SK-N-SH treated with all-trans-retinoic acid at 6 μM for 48 hours (cell line): ENCODE results near the gene CHST7.

Source experiments
- ISL1 ChIP-seq: fragments of 250-450 bp; sonication (Bioruptor Pico); IDR thresholded peaks from 2 replicates; pipeline ENCODE4 v2.1.2; 2022; ENCODE audit warnings: mild to moderate bottlenecking, moderate library complexity
- OSR1 ChIP-seq: fragments of 250-450 bp; sonication (Bioruptor Pico); IDR thresholded peaks from 2 replicates; pipeline ENCODE4 v1.8.0; 2022; ENCODE audit warnings: moderate library complexity, mild to moderate bottlenecking, inconsistent platforms
- SNAI2 ChIP-seq: fragments of 250-450 bp; sonication (Bioruptor Pico); IDR thresholded peaks from 2 replicates; pipeline ENCODE4 v1.5.0; 2020; ENCODE audit warnings: mild to moderate bottlenecking, moderate library complexity
- TF ChIP-seq, protein P1 (sequence below): fragments of 250-450 bp; sonication (Bioruptor Pico); IDR thresholded peaks from 2 replicates; pipeline ENCODE4 v1.8.0; 2020; ENCODE audit warnings: mild to moderate bottlenecking, moderate library complexity, borderline replicate concordance
- TF ChIP-seq, protein P2 (sequence below): fragments of 250-450 bp; sonication (Bioruptor Pico); IDR thresholded peaks from 2 replicates; pipeline ENCODE4 v1.5.1; 2021; ENCODE audit warnings: mild to moderate bottlenecking, moderate library complexity
- TF ChIP-seq, protein P3 (sequence below): fragments of 250-450 bp; sonication (Bioruptor Pico); IDR thresholded peaks from 2 replicates; pipeline ENCODE4 v1.5.1; 2020; ENCODE audit warnings: low read depth, mild to moderate bottlenecking, moderate library complexity

DNA sequence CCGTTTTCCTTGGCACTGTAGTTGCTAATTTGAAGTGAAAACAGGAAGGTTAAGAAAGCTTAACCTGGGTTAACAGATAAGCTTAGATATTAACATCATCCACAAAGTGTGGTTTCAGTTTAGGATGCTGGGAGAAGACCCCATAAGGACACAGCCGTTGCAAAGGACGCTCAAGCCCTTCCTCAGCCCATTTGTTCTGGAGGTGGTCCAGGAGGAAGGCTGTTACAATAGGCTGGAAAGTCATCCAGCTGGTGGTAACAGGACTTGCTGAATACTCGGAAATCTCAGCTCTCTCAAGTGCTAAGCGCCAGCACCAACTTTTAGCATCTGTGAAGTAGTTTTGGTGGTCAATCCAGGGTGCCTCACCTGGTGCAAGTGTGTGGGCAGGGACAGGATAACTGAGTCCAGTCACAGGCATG lies 14.2 kb downstream of the CHST7 start:
- TF ChIP-seq, protein P1, sequence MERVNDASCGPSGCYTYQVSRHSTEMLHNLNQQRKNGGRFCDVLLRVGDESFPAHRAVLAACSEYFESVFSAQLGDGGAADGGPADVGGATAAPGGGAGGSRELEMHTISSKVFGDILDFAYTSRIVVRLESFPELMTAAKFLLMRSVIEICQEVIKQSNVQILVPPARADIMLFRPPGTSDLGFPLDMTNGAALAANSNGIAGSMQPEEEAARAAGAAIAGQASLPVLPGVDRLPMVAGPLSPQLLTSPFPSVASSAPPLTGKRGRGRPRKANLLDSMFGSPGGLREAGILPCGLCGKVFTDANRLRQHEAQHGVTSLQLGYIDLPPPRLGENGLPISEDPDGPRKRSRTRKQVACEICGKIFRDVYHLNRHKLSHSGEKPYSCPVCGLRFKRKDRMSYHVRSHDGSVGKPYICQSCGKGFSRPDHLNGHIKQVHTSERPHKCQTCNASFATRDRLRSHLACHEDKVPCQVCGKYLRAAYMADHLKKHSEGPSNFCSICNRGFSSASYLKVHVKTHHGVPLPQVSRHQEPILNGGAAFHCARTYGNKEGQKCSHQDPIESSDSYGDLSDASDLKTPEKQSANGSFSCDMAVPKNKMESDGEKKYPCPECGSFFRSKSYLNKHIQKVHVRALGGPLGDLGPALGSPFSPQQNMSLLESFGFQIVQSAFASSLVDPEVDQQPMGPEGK (CRISPR knock-in tag): no peak
- TF ChIP-seq, protein P2, sequence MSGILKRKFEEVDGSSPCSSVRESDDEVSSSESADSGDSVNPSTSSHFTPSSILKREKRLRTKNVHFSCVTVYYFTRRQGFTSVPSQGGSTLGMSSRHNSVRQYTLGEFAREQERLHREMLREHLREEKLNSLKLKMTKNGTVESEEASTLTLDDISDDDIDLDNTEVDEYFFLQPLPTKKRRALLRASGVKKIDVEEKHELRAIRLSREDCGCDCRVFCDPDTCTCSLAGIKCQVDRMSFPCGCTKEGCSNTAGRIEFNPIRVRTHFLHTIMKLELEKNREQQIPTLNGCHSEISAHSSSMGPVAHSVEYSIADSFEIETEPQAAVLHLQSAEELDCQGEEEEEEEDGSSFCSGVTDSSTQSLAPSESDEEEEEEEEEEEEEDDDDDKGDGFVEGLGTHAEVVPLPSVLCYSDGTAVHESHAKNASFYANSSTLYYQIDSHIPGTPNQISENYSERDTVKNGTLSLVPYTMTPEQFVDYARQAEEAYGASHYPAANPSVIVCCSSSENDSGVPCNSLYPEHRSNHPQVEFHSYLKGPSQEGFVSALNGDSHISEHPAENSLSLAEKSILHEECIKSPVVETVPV (CRISPR knock-in tag): no peak
- TF ChIP-seq ISL1 (CRISPR knock-in tag) (no peak), SNAI2 (CRISPR knock-in tag) (no peak), OSR1 (CRISPR knock-in tag) (no peak)
- TF ChIP-seq, protein P3, sequence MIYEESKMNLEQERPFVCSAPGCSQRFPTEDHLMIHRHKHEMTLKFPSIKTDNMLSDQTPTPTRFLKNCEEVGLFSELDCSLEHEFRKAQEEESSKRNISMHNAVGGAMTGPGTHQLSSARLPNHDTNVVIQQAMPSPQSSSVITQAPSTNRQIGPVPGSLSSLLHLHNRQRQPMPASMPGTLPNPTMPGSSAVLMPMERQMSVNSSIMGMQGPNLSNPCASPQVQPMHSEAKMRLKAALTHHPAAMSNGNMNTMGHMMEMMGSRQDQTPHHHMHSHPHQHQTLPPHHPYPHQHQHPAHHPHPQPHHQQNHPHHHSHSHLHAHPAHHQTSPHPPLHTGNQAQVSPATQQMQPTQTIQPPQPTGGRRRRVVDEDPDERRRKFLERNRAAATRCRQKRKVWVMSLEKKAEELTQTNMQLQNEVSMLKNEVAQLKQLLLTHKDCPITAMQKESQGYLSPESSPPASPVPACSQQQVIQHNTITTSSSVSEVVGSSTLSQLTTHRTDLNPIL (CRISPR knock-in tag): no peak
